ENCODE data around the gene HSD17B11. TPM values are rescaled to one million over a fixed set of nuclear protein-coding genes. Genes with fewer than 3 reads are reported as not detected.

Gene HSD17B11
- total and polyA plus RNA-seq, 2 of the 8 experiments (the other 6 are each of a cell fraction or from before 2014, with no cell fraction given) = 6.0 to 9.0 TPM

DNA sequence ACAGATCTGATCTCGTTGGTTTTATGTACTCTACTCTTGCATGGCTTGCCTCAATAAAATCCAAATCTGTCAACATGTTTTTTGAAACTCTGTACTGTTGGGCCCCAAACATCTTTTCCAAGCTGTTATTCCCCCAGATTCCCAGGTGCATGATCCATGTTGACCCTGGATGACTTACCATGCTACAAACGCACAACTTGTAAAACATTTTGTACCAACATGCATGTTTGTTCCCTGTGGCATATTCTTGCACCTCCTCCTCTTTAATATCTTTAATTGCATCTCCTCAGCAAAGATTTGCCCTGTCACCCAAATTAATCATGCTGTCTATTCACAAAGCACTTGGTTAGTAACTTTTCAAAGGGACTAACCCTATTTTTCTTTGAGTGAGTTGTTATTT, 92.6 kb downstream of the HSD17B11 start:
- Histone ChIP-seq H2AK5ac (ENCODE audit: low read depth, low read length) (no peak overlapping the region), H4K5ac (ENCODE audit: insufficient read length, low read depth, low read length) (no peak overlapping the region), H3K9me3 (ENCODE audit: insufficient read depth in 2 of 2, low read depth in 1 of 2, low read length in 1 of 2) (no peaks in the 10 kb centered on the region), H3K23ac (ENCODE audit: insufficient read length) (no peak overlapping the region), H2BK20ac (ENCODE audit: low read length) (no peak overlapping the region), H2BK120ac (replicated peaks; ENCODE audit: low read depth, low read length) (no peak overlapping the region), H3K23me2 (ENCODE audit: low read depth, low read length) (no peaks in the 10 kb centered on the region), H3K27ac (ENCODE audit: low read depth, low read length) (no peak overlapping the region), H3K79me2 (ENCODE audit: control insufficient read depth in 1 of 2, insufficient read depth in 2 of 2, low read length in 2 of 2) (no peaks in the 10 kb centered on the region), H2AFZ (ENCODE audit: low read length) (no peak overlapping the region), H3K27me3 (replicated peaks in 1 of 4; ENCODE audit: control insufficient read depth in 3 of 4, extremely low read depth in 1 of 4, insufficient read depth in 3 of 4, low read length in 3 of 4) (no peaks in the 10 kb centered on the region), H2BK12ac (ENCODE audit: low read depth, low read length) (no peak overlapping the region), H2BK15ac (ENCODE audit: low read length) (no peak overlapping the region), H4K8ac (ENCODE audit: extremely low read depth, insufficient read depth, low read length) (no peak overlapping the region), H4K20me1 (replicated peaks in 1 of 2; ENCODE audit: control insufficient read depth in 1 of 2, insufficient read depth in 2 of 2, low read length in 2 of 2) (no peaks in the 10 kb centered on the region), H3K56ac (replicated peaks; ENCODE audit: insufficient read length, low read depth, low read length) (no peak overlapping the region), H3K18ac (ENCODE audit: extremely low read depth, low read length) (no peak overlapping the region), H3K4me3 (ENCODE audit: extremely low read depth in 1 of 4, insufficient read depth in 2 of 4, low read depth in 3 of 4, low read length in 4 of 4) (no peak overlapping the region), H3K4me1 (replicated peaks in 1 of 4; ENCODE audit: control insufficient read depth in 3 of 4, insufficient read depth in 4 of 4, low read length in 3 of 4) (no peaks in the 10 kb centered on the region), H3K14ac (ENCODE audit: insufficient read length) (no peak overlapping the region), H3K79me1 (ENCODE audit: low read depth, low read length) (no peaks in the 10 kb centered on the region), H2BK5ac (ENCODE audit: low read depth, low read length) (no peak overlapping the region), H3K4me2 (ENCODE audit: insufficient read depth in 1 of 2, low read depth in 2 of 2, low read length in 2 of 2) (no peak overlapping the region), H3K36me3 (ENCODE audit: control insufficient read depth in 2 of 4, insufficient read depth in 4 of 4, low read length in 3 of 4) (no peaks in the 10 kb centered on the region), H3K9ac (replicated peaks in 1 of 4; ENCODE audit: extremely low read depth in 1 of 4, low read depth in 3 of 4, low read length in 3 of 4) (peak overlapping the region in 1 of 4 experiments; percentile 13; a peak in 1 of 7 replicates), H4K91ac (replicated peaks; ENCODE audit: insufficient read length, low read length) (no peak overlapping the region), H3K4ac (replicated peaks; ENCODE audit: insufficient read length, low read depth, low read length) (no peak overlapping the region)
- ChIA-PET POLR2A (ENCODE audit: partially characterized antibody) (no interaction called here), CTCF (ENCODE audit: partially characterized antibody) (no interaction called here)
- WGBS, 2 experiments (ENCODE audit: extremely low coverage in 1 of 2, insufficient coverage in 1 of 2, insufficient read length in 1 of 2, insufficient replicate concordance in 2 of 2, low coverage in 1 of 2, low lambda C conversion rate in 2 of 2, missing lambda C conversion rate in 1 of 2) = 88% methylated on average over 2 of the region's 2 CpGs; no CpG with 5 or more reads in 1 of the 2 experiments
- no peak for FAIRE-seq
- DNase-seq (ENCODE audit: low read depth in 1 of 2, low spot score in 2 of 2) = no peak
- TF ChIP-seq CREB1 (IDR thresholded peaks at IDR 0.05) = no peak
- no peak for TF ChIP-seq SP2 (IDR thresholded peaks at IDR 0.05; ENCODE audit: low read length)
- TF ChIP-seq EGR1 (IDR thresholded peaks at IDR 0.05; ENCODE audit: borderline replicate concordance, low read depth, low read length) = no peak
- TF ChIP-seq KDM1A (IDR thresholded peaks at IDR 0.05; ENCODE audit: borderline replicate concordance, low read length) = no peak
- no peak for TF ChIP-seq RFX5 (IDR thresholded peaks at IDR 0.05; ENCODE audit: borderline replicate concordance, low read depth, low read length)
- no peak for TF ChIP-seq KDM5A (IDR thresholded peaks at IDR 0.05; ENCODE audit: low read length)
- no peak for TF ChIP-seq NRF1 (IDR thresholded peaks at IDR 0.05; ENCODE audit: low read depth, low read length)
- no peak for TF ChIP-seq TAF7 (optimal IDR thresholded peaks at IDR 0.05; ENCODE audit: borderline replicate concordance, low read depth, low read length)
- no peak for TF ChIP-seq TBP (IDR thresholded peaks at IDR 0.05; ENCODE audit: low read depth, low read length)
- no peak for TF ChIP-seq EZH2 (IDR thresholded peaks at IDR 0.05; ENCODE audit: low read depth, low read length, severe bottlenecking)
- TF ChIP-seq, protein P1, sequence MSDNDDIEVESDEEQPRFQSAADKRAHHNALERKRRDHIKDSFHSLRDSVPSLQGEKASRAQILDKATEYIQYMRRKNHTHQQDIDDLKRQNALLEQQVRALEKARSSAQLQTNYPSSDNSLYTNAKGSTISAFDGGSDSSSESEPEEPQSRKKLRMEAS (IDR thresholded peaks at IDR 0.05) = no peak
- TF ChIP-seq EP300 (IDR thresholded peaks at IDR 0.05; ENCODE audit: borderline replicate concordance in 1 of 2, low read depth in 2 of 2, low read length in 2 of 2) = no peak

All from H1 (cell line).